H1 (cell line): ENCODE results near the gene KIAA1328. TPM values are rescaled to one million over a fixed set of nuclear protein-coding genes. Genes with fewer than 3 reads are reported as not detected.

Experiments
- CTCF ChIA-PET: fragments of 300-600 bp; sonication (Branson Sonifier 250); formaldehyde crosslinking; loops from one replicate; lab custom pipeline; 2021; ENCODE audit not compliant: partially characterized antibody; lab: Charles Lee
- POLR2A ChIA-PET: fragments of 300-600 bp; sonication (Branson Sonifier 250); formaldehyde crosslinking; loops from one replicate; lab custom pipeline; 2021; ENCODE audit warnings: inconsistent platforms; ENCODE audit not compliant: partially characterized antibody; lab: Charles Lee
- DNase-seq, 2 experiments: peaks; one replicate each; pipeline versions ENCODE4 v3.0.0 to v3.0.0-alpha.2; 2010 to 2022; ENCODE audit warnings: low spot score in 2 of 2, low read depth in 1 of 2, mixed read lengths in 1 of 2
- FAIRE-seq: peaks from 2 replicates; lab custom pipeline; 2011; peaks lifted over from hg19 to GRCh38; lab: Jason Lieb, UNC
- H2AFZ ChIP-seq: 2 replicates; pipeline ENCODE4 v1.8.1; 2012; ENCODE audit warnings: low read length, inconsistent platforms
- H2AK5ac ChIP-seq: 2 replicates; pipeline ENCODE4 v1.6.1; 2013; ENCODE audit warnings: low read depth, low read length
- H2BK120ac ChIP-seq: replicated peaks from 2 replicates; pipeline ENCODE3; 2013; ENCODE audit warnings: low read depth, low read length, inconsistent platforms
- H2BK12ac ChIP-seq: 2 replicates; pipeline ENCODE4 v1.6.1; 2013; ENCODE audit warnings: low read depth, low read length
- H2BK15ac ChIP-seq: 2 replicates; pipeline ENCODE4 v1.6.1; 2013; ENCODE audit warnings: low read length
- H2BK20ac ChIP-seq: 2 replicates; pipeline ENCODE4 v1.6.1; 2013; ENCODE audit warnings: low read length
- H2BK5ac ChIP-seq: 2 replicates; pipeline ENCODE4 v1.6.1; 2013; ENCODE audit warnings: low read depth, low read length
- H3K14ac ChIP-seq: 2 replicates; pipeline ENCODE4 v1.6.1; 2013; ENCODE audit warnings: inconsistent platforms; ENCODE audit not compliant: insufficient read length
- H3K18ac ChIP-seq: 2 replicates; pipeline ENCODE4 v1.6.1; 2013; ENCODE audit warnings: low read length; ENCODE audit errors: extremely low read depth
- H3K23ac ChIP-seq: 2 replicates; pipeline ENCODE4 v1.6.1; 2013; ENCODE audit warnings: inconsistent platforms; ENCODE audit not compliant: insufficient read length
- H3K23me2 ChIP-seq: 2 replicates; pipeline ENCODE4 v1.6.1; 2013; ENCODE audit warnings: low read depth, low read length
- H3K27ac ChIP-seq: 2 replicates; pipeline ENCODE4 v1.6.1; 2011; ENCODE audit warnings: low read depth, low read length, inconsistent platforms
- H3K27me3 ChIP-seq, 4 experiments: replicated peaks in 1 of 4; 1 replicate in 1 of 4; 2 replicates in 3 of 4; pipeline versions ENCODE4 v1.6.1 to v1.8.1; 2011 to 2013; ENCODE audit warnings: low read length in 3 of 4, mild to moderate bottlenecking in 3 of 4, inconsistent platforms in 2 of 4, mixed read lengths in 2 of 4, moderate library complexity in 1 of 4; ENCODE audit not compliant: control insufficient read depth in 3 of 4, insufficient read depth in 3 of 4; ENCODE audit errors: extremely low read depth in 1 of 4
- H3K36me3 ChIP-seq, 4 experiments: 2 replicates each; pipeline versions ENCODE4 v1.6.1 to v1.8.1; 2011 to 2013; ENCODE audit warnings: mild to moderate bottlenecking in 4 of 4, low read length in 3 of 4, moderate library complexity in 2 of 4, control low read depth in 1 of 4, inconsistent platforms in 1 of 4; ENCODE audit not compliant: insufficient read depth in 4 of 4, control insufficient read depth in 2 of 4
- H3K4ac ChIP-seq: replicated peaks from 2 replicates; pipeline ENCODE3; 2013; ENCODE audit warnings: low read length, low read depth, mixed read lengths, inconsistent platforms; ENCODE audit not compliant: insufficient read length
- H3K4me1 ChIP-seq, 4 experiments: replicated peaks in 1 of 4; 1 replicate in 1 of 4; 2 replicates in 3 of 4; pipeline versions ENCODE4 v1.6.1 to v1.8.1; 2011 to 2013; ENCODE audit warnings: low read length in 3 of 4, inconsistent platforms in 2 of 4, mixed read lengths in 1 of 4; ENCODE audit not compliant: insufficient read depth in 4 of 4, control insufficient read depth in 3 of 4
- H3K4me2 ChIP-seq, 2 experiments: 2 replicates each; pipeline versions ENCODE4 v1.6.1 to v1.8.1; 2011 to 2013; ENCODE audit warnings: low read depth in 2 of 2, low read length in 2 of 2, control low read depth in 1 of 2, inconsistent platforms in 1 of 2, mild to moderate bottlenecking in 1 of 2; ENCODE audit not compliant: insufficient read depth in 1 of 2
- H3K4me3 ChIP-seq, 4 experiments: fragments of 200-600, 300-600 bp in 1 of 4; sonication (generic), shearing (Covaris generic), sonication (Bioruptor Twin) in 1 of 4; 2 replicates each; pipeline versions ENCODE4 v1.5.1 to v1.8.1; 2011 to 2016; ENCODE audit warnings: low read length in 4 of 4, low read depth in 3 of 4, control low read depth in 2 of 4, inconsistent platforms in 2 of 4, mild to moderate bottlenecking in 2 of 4, mixed read lengths in 1 of 4, moderate library complexity in 1 of 4; ENCODE audit not compliant: insufficient read depth in 2 of 4; ENCODE audit errors: extremely low read depth in 1 of 4
- H3K56ac ChIP-seq: replicated peaks from 2 replicates; pipeline ENCODE3; 2013; ENCODE audit warnings: low read depth, mild to moderate bottlenecking, mixed read lengths, low read length, inconsistent platforms; ENCODE audit not compliant: insufficient read length
- H3K79me1 ChIP-seq: 2 replicates; pipeline ENCODE4 v1.6.1; 2013; ENCODE audit warnings: low read depth, low read length, control low read depth
- H3K79me2 ChIP-seq, 2 experiments: 2 replicates each; pipeline versions ENCODE4 v1.6.1 to v1.8.1; 2012 to 2013; ENCODE audit warnings: low read length in 2 of 2, mild to moderate bottlenecking in 2 of 2, inconsistent platforms in 1 of 2; ENCODE audit not compliant: insufficient read depth in 2 of 2, control insufficient read depth in 1 of 2
- H3K9ac ChIP-seq, 4 experiments: replicated peaks in 1 of 4; 1 replicate in 1 of 4; 2 replicates in 3 of 4; pipeline versions ENCODE4 v1.6.1 to v1.8.1; 2011 to 2013; ENCODE audit warnings: low read depth in 3 of 4, low read length in 3 of 4, control low read depth in 2 of 4, mild to moderate bottlenecking in 2 of 4, moderate library complexity in 2 of 4, inconsistent platforms in 1 of 4; ENCODE audit errors: extremely low read depth in 1 of 4
- H3K9me3 ChIP-seq, 2 experiments: 2 replicates each; pipeline versions ENCODE4 v1.6.1 to v1.8.1; 2012 to 2013; ENCODE audit warnings: mild to moderate bottlenecking in 2 of 2, moderate library complexity in 2 of 2, control low read depth in 1 of 2, inconsistent platforms in 1 of 2, low read depth in 1 of 2, low read length in 1 of 2, mixed read lengths in 1 of 2; ENCODE audit not compliant: insufficient read depth in 2 of 2
- H4K20me1 ChIP-seq, 2 experiments: replicated peaks in 1 of 2; 2 replicates each; pipeline versions ENCODE3 to v1.8.1; 2011 to 2013; ENCODE audit warnings: inconsistent platforms in 2 of 2, low read length in 2 of 2, mild to moderate bottlenecking in 1 of 2; ENCODE audit not compliant: insufficient read depth in 2 of 2, control insufficient read depth in 1 of 2
- H4K5ac ChIP-seq: 2 replicates; pipeline ENCODE4 v1.6.1; 2013; ENCODE audit warnings: low read length, low read depth, mixed read lengths, inconsistent platforms; ENCODE audit not compliant: insufficient read length
- H4K8ac ChIP-seq: 2 replicates; pipeline ENCODE4 v1.8.0; 2013; ENCODE audit warnings: mild to moderate bottlenecking, moderate library complexity, low read length, inconsistent platforms; ENCODE audit not compliant: insufficient read depth; ENCODE audit errors: extremely low read depth
- H4K91ac ChIP-seq: replicated peaks from 2 replicates; pipeline ENCODE3; 2013; ENCODE audit warnings: low read length, mixed read lengths, inconsistent platforms; ENCODE audit not compliant: insufficient read length
- CBX8 ChIP-seq: fragments of 300-800, 300-1000 bp; sonication (generic); IDR thresholded peaks from 2 replicates; pipeline ENCODE4 v1.7.1; 2016; ENCODE audit warnings: low read depth, low read length, borderline replicate concordance
- CEBPB ChIP-seq: IDR thresholded peaks from 2 replicates; pipeline ENCODE4 v1.6.1; 2012; ENCODE audit warnings: low read depth, low read length
- EGR1 ChIP-seq: IDR thresholded peaks from 2 replicates; pipeline ENCODE4 v1.6.1; 2011; ENCODE audit warnings: low read depth, low read length, borderline replicate concordance
- FOSL1 ChIP-seq: IDR thresholded peaks from 2 replicates; pipeline ENCODE4 v1.6.1; 2011; ENCODE audit warnings: mild to moderate bottlenecking, low read depth, low read length, moderate library complexity; ENCODE audit not compliant: insufficient read depth
- KDM1A ChIP-seq: fragments of 200-600, 300-600 bp; sonication (generic); IDR thresholded peaks from 2 replicates; pipeline ENCODE4 v1.7.1; 2016; ENCODE audit warnings: mild to moderate bottlenecking, low read length, borderline replicate concordance
- MAX ChIP-seq: IDR thresholded peaks from 2 replicates; pipeline ENCODE4 v1.6.1; 2012; ENCODE audit warnings: inconsistent platforms
- RBBP5 ChIP-seq: IDR thresholded peaks from 2 replicates; pipeline ENCODE4 v1.7.1; 2012; ENCODE audit warnings: low read depth, mild to moderate bottlenecking, inconsistent platforms, low read length, moderate library complexity, borderline replicate concordance
- RXRA ChIP-seq: IDR thresholded peaks from 2 replicates; pipeline ENCODE4 v1.6.1; 2011; ENCODE audit warnings: low read depth, mild to moderate bottlenecking, low read length, moderate library complexity; ENCODE audit not compliant: insufficient read depth
- SIRT6 ChIP-seq: IDR thresholded peaks from one replicate; pipeline ENCODE4 v1.7.1; 2012; ENCODE audit warnings: low read length, inconsistent platforms
- TBP ChIP-seq: IDR thresholded peaks from 2 replicates; pipeline ENCODE4 v1.6.1; 2011; ENCODE audit warnings: low read depth, low read length, improper control_type of control experiment
- ZNF274 ChIP-seq: IDR thresholded peaks from 2 replicates; pipeline ENCODE4 v1.7.0; 2012; ENCODE audit warnings: low read length, borderline replicate concordance; ENCODE audit errors: extremely low read depth
- WGBS, 2 experiments: shearing (Covaris generic) in 1 of 2; methylation state at CpG; one replicate each; pipeline versions ENCODE4 v1.1.6 to v1.1.7; 2013 to 2015; ENCODE audit warnings: low lambda C conversion rate in 2 of 2, mixed read lengths in 2 of 2, inconsistent platforms in 1 of 2, low coverage in 1 of 2, missing lambda C conversion rate in 1 of 2; ENCODE audit not compliant: insufficient replicate concordance in 2 of 2, insufficient coverage in 1 of 2, insufficient read length in 1 of 2; ENCODE audit errors: extremely low coverage in 1 of 2, missing lambda C conversion rate in 1 of 2; 5-methylcytosine and 5-hydroxymethylcytosine counted together
- polyA plus RNA-seq, 7 experiments: library from polyadenylated mRNA; depleted of rRNA in 3 of 7; stranded (reverse) in 5 of 7; unstranded in 2 of 7; fragments of >200 nt in 5 of 7; fragments of 200-250 nt in 2 of 7; gene quantifications; 1 replicate in 5 of 7; 2 replicates in 1 of 7; 4 replicates in 1 of 7; pipeline versions ENCODE4 v1.2.1 to v1.2.3, GENCODE V29; 2011 to 2013; ENCODE audit warnings: missing spikeins in 2 of 7, mixed read lengths in 2 of 7
- total RNA-seq: library from RNA; stranded (reverse); fragmentation: NEBNext Ultra II Directional; extraction: Animal tissue kit (Norgen Biotek cat#: 25700); gene quantifications from 2 replicates; pipeline ENCODE4 v1.2.1, GENCODE V29; 2021

Gene KIAA1328
- total and polyA plus RNA-seq, 2 of the 8 experiments (the other 6 are each of a cell fraction or from before 2014, with no cell fraction given), result 2.6 to 5.7 TPM

GRCh38 chr18:36917907-36918306, 89.0 kb downstream of the KIAA1328 start:
- no peaks in the 10 kb centered on the region for H3K79me1 ChIP-seq
- H3K23ac ChIP-seq, result no peak overlapping the region
- no peak overlapping the region for H4K91ac ChIP-seq
- 87% methylated on average over 3 of the region's 3 CpGs; no CpG with 5 or more reads in 1 of the 2 experiments for WGBS, 2 experiments
- H4K8ac ChIP-seq, result no peak overlapping the region
- no peak overlapping the region for H3K9ac ChIP-seq
- no peak overlapping the region for H2BK15ac ChIP-seq
- H3K23me2 ChIP-seq, result peaks cover 2% of the 10 kb centered on the region; the same call in 1 of the 2 replicates
- CTCF ChIA-PET, result no interaction called here
- no peak overlapping the region for H3K14ac ChIP-seq
- no peak overlapping the region for H3K56ac ChIP-seq
- H3K18ac ChIP-seq, result no peak overlapping the region
- H2BK12ac ChIP-seq, result no peak overlapping the region
- DNase-seq, result no peak
- no peak overlapping the region for H2BK120ac ChIP-seq
- no peak for FAIRE-seq
- no peak overlapping the region for H3K27ac ChIP-seq
- H4K20me1 ChIP-seq, result peaks cover 0 to 2% of the 10 kb centered on the region in 2 experiments
- no peaks in the 10 kb centered on the region for H3K9me3 ChIP-seq
- no peak overlapping the region for H2BK5ac ChIP-seq
- H2AFZ ChIP-seq, result no peak overlapping the region
- no peaks in the 10 kb centered on the region for H3K4me1 ChIP-seq
- no peaks in the 10 kb centered on the region for H3K27me3 ChIP-seq
- no peak overlapping the region for H3K4me3 ChIP-seq
- H3K36me3 ChIP-seq, result no peaks in the 10 kb centered on the region
- POLR2A ChIA-PET, result no interaction called here
- H2AK5ac ChIP-seq, result no peak overlapping the region
- no peak overlapping the region for H3K4me2 ChIP-seq
- no peak overlapping the region for H2BK20ac ChIP-seq
- no peaks in the 10 kb centered on the region for H3K79me2 ChIP-seq
- H4K5ac ChIP-seq, result no peak overlapping the region
- no peak overlapping the region for H3K4ac ChIP-seq
- no peak for TF ChIP-seq EGR1
- TF ChIP-seq RXRA, result no peak
- TF ChIP-seq SIRT6, result no peak
- no peak for TF ChIP-seq CBX8
- no peak for TF ChIP-seq MAX
- no peak for TF ChIP-seq ZNF274
- no peak for TF ChIP-seq TBP
- no peak for TF ChIP-seq RBBP5
- no peak for TF ChIP-seq CEBPB
- no peak for TF ChIP-seq KDM1A
- no peak for TF ChIP-seq FOSL1
